Dedifferentiated amniotic fluid mesenchymal stem cell (primary cell): ENCODE results near the gene CD320.
A peak's percentile ranks its signal among the peaks of the same experiment; 100 is the strongest.
"Not testable (repeated sequence)": the region's sequence is repeated elsewhere in the genome, so short reads cannot be mapped to it uniquely, and the experiment has no call there.

Experiments used
- DNase-seq: peaks from one replicate; pipeline ENCODE4 v3.0.0-alpha.2; 2016; ENCODE audit errors: extremely low spot score

Gene CD320

DNA sequence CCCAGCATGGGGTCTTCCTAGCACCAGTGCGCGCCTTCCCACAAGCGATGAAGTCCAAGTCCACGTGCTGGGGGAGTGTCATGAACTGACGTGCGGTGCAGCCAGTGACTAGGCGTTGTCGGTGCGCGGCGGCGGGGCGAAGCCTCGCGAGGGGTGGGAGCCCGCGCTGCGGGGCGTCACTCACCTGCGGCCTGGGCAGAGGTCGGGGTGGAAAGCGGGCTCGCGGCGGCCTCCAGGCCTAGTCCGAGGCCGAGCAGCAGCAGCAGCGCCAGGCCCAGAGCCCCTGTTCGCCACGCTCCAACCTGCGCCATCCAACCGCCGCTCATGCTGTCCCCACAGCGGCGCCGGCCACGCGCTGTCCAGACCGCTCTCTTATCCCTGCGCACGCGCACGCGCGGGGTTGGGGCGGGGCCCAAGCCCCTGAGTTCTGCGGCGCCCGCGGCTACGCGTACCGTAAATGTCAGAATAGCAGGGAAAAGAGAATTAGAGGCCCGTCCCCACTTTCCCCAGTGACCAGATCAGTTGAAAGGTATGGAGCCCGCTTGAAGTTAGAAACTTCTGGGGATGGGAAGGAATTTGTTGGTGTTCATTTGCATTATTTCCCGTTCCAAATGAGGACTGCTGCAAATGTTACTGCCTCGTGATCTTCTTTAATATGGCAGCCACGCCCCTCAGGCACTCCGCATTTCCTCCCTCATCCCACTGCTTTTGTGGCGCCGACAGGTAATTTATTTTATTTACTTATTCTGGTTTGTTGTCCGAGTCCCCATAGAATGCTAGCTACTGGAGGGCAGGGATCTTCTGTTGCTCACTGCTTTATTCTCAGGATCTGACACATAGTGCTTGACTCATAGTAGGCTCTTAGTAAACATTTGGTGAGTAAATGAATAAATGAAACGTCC, at the start of gene CD320:
Gene CD320, minus strand, starts transcription at position 394 of the 902 bp plus-strand sequence. Its CDS starts 68 bp downstream, at position 326.
- DNase-seq = peak; percentile 83

GRCh38 chr19:8357007-8357521, 48.9 kb upstream of the CD320 start:
- DNase-seq = peak; percentile 8

DNA sequence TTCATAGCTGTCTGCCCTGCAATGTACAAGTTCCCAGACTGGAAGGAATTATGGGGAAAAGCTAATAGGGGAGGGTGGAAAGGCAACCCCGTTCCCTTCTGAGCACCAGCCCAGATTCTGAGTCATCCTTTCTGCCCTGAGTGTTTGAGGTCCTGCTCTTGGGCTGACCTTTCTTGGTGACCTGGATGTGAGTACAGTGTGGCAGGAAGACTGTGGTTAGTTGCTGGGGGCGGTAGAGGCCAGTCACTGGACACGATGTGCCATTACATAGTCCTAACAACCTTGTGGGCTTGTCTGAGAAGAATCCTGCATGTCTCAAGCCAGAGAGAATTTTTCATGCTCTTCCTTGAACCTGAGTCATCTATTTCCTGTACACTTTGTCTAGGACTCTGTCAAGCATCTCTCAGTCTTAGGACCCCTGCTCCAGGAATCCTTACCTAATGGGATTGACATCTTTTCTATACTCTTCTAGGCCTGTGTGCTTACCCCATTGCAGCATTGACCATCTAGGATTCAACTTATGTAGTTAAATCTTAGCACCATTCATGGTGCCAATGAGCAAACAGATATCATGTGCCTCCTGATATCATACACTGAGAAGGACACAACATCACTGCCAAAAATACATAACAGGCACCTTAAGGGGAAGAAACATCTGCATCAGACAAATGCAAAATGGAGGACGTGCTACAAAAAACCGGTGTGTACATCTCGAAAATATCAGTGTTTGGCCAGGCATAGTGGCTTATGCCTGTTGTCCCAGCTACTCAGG, 47.7 kb upstream of the CD320 start:
- peak; percentile 40 for DNase-seq

DNA sequence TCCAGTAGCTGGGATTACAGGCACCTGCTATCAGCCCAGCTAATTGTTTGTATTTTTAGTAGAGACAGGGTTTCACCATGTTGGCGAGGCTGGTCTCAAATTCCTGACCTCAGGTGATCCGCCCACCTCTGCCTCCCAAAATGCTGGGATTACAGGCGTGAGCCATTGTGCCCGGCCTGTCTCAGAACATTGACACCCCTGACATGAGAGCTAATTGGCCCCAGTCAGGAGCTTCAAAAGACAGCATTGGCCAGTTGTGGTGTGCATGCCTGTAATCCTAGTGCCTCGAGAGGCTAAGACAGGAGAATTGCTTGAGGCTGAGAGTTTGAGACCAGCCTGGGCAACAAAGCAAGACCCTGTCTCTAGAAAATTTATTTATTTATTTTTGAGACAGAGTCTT, 44.7 kb upstream of the CD320 start:
- not testable (repeated sequence) for DNase-seq

- peak; percentile 14 for DNase-seq
These were observed 44.1 kb upstream of the CD320 start for GRCh38 chr19:8352134-8352827.

- DNase-seq = peak; percentile 4
These were observed 41.6 kb upstream of the CD320 start for GRCh38 chr19:8349629-8350372.

GRCh38 chr19:8343483-8343844, 35.3 kb upstream of the CD320 start:
- no peak for DNase-seq

DNA sequence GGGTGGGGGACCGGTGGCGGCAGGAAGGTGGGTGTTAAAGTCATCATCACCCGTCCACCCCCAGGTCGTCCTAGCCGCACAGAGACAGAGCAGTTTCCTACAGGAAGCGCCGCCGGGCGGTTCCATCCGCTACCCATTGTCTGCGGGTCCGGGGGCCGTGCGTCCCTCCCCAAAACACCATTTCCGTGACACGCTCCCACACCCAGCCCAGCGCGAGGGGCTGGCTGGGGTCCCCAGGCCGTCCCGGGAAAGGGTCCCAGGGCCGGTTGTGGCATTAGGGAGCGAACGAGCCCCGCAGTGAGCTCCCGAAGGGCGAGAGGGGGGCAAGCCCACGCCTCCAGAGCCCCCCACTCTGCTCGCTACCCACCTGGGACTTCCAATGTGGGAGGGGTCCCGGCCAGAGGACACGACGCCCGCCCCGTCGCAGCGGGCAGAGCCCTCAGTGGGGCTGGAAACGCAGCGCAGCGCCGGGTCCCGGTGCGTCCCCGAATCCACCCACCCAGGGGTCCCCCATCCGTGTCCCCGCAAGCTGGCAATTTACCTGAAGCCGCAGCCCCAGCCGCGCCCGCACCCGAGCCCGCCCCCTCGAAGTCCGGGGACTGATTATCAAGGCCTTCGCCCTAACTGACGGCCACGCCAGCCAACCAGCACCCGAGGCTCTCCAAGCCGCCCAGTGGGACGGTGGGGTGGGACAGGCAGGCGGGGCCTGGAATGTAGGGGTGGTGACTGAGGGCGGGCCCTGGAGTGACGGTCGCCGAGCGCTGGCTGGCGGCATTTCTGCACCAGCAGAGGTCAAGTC, 34.7 kb upstream of the CD320 start, which contains the start of gene KANK3:
Gene KANK3, minus strand, starts transcription at position 579 of the 799 bp plus-strand sequence. CDS start 5,434 bp downstream, outside the sequence.
- peak; percentile 68 for DNase-seq

- peak; percentile 13 for DNase-seq
These were observed 34.1 kb upstream of the CD320 start for GRCh38 chr19:8342316-8342683.

DNA sequence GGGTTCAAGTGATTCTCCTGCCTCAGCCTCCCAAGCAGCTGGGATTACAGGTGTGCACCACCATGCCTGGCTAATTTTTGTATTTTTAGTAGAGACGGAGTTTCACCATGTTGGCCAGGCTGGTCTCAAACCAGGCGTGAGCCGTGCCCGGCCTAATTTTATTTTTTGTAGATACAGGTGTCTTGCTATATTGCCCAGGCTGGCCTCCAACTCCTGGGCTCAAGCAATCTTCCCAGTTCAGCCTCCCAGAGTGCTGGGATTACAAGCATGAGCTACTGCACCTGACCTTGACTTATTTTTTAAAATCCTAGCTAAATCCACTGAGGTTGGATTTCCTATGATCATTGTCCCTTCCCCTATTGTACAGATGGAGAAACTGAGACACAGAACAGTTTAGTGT, 33.3 kb upstream of the CD320 start:
- peak; percentile 9 for DNase-seq

DNA sequence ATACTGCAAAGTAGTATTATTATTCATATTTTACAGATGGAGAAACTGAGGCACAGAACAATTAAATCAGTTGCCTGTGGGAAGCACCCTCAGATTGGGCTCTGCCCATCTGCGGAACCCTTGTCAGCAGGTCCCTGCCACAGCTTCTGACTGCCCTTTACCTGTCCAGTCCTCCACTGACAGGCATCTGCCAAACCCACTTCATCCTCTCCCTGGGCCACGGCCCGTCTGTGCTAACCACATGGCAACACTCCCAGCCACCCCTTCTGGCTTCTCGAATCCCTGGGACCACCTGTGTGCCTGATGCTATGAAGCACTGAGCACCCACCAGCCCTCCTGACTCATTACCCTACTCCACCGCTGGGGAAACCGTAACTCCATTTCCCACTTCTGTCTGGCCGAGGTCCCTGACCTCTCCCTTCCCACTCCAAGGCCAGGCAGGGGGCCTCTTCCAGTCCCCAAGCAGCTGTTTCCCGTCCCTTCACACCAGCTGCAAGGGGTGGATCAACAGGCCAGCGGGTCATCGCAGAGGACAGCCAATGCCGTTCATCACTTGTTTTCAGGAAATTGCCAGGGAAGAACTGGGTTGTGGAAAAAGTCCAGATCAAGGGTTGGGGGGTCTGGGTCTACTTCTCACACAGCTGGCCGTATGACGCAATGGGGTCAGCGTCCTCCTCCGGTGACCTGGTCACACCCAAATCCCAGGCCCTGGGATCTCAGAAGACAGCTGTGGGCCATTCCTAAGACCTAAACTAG, 32.4 kb upstream of the CD320 start:
- peak; percentile 11 for DNase-seq

DNA sequence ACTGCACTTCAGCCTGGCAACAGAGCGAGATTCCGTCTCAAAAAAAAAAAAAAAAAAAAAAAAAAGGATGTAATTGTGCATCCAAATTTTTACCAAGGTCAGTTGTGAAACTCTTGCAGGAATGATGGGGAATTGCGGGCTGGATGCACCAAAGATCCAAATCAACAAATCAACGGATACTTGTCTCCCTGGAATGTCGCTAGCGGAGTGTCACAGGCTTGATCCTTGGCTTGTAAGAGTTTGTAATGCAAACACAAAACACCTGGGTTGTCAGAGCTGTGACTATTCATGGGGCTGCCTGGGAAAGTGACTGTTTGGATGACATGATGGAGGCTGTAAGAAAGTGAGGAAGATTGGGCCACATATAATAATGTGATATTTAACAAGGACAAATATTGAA, 30.7 kb upstream of the CD320 start:
- peak; percentile 9 for DNase-seq

DNA sequence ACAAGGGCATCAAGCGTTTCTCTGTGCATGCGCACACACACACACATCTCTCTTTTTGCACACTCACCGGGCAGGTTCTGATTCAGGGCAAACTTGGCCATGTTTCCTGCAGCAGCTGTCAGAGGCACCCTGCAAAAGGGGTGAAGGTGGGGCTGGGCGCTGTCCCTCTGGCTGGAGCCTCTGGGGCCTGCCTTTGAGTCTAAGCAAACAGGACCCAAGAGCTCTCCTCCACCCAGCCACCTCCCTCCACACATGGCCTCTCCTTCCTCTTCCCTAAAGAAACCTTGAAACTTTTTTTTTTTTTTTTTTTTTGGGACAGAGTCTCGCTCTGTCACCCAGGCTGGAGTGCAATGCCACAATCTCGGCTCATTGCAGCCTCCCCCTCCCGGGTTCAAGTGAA, 29.6 kb upstream of the CD320 start:
- DNase-seq = peak; percentile 13

GRCh38 chr19:8336660-8337059, 28.5 kb upstream of the CD320 start:
- DNase-seq = peak; percentile 6

DNA sequence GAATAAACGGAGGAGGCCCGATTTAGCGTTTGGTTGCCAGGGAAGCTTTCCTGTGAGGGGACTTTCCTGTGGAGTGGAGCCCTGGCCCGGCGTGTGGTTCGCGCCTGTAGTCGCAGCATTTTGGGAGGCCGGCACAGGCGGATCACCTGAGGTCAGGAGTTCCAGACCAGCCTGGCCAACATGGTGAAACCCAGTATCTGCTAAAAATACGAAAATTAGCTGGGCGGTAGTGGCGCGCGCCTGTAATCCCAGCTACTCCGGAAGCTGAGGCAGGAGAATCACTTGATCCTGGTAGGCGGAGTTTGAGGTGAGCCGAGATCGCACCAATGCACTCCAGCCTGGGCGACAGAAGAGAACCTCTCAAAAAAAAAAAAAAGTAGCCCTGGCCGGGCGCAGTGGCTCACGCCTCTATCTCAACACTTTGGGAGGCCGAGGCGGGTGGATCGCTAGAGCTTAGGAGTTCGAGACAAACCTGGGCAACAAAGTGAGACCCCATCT, 28.0 kb upstream of the CD320 start:
- peak; percentile 10 for DNase-seq

- peak; percentile 4 for DNase-seq
These were observed 27.3 kb upstream of the CD320 start for GRCh38 chr19:8335343-8336071.

GRCh38 chr19:8334458-8335342, 26.5 kb upstream of the CD320 start:
- peak; percentile 25 for DNase-seq
